Stomach smooth muscle (tissue), 2 donors: Measurements from ENCODE around the gene MDFIC.

Source experiments
- H3K27ac ChIP-seq: one replicate; pipeline ENCODE4 v1.7.0; 2013; ENCODE audit warnings: mild to moderate bottlenecking, low read length, inconsistent platforms
- H3K27me3 ChIP-seq, 2 donors: one replicate each; pipeline ENCODE4 v1.7.0; 2013; ENCODE audit warnings: low read length in 2 of 2; ENCODE audit not compliant: insufficient read depth in 2 of 2, control insufficient read depth in 1 of 2
- H3K36me3 ChIP-seq, 2 donors: one replicate each; pipeline ENCODE4 v1.7.0; 2013; ENCODE audit warnings: low read length in 2 of 2; ENCODE audit not compliant: control insufficient read depth in 2 of 2, insufficient read depth in 2 of 2
- H3K4me1 ChIP-seq: one replicate; pipeline ENCODE4 v1.7.0; 2013; ENCODE audit warnings: low read length; ENCODE audit not compliant: control insufficient read depth, insufficient read depth
- H3K4me3 ChIP-seq, 2 donors: one replicate each; pipeline ENCODE4 v1.7.0; 2013; ENCODE audit warnings: low read length in 2 of 2
- H3K9ac ChIP-seq, 2 donors: one replicate each; pipeline ENCODE4 v1.7.0; 2013; ENCODE audit warnings: low read length in 2 of 2, mild to moderate bottlenecking in 1 of 2
- H3K9me3 ChIP-seq, 2 donors: one replicate each; pipeline ENCODE4 v1.7.0; 2013; ENCODE audit warnings: low read length in 2 of 2; ENCODE audit not compliant: control insufficient read depth in 2 of 2
- donor health status: healthy.
- donor health status: Pancreatic carcinoma.

MDFIC gene

DNA sequence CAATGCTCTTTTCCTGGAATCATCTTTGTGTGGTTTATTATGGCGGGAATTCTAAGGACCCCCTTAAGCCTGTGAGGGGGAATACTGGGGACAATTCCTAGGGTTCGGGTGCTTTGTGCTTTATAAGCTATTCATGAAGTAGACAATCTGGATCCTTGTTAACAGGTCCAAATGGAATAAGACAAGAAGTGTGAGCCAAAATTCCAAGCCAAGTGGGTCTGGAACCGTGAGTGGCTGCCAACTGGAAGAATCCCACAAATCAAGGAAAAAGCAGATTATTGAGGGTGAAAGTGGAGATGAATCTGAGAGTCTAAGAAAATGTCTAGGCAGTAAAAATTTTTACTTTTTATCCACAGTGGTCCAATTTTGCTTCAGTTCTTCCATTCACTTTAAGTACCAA lies 136.8 kb downstream of the MDFIC start:
- Histone ChIP-seq H3K36me3 (no peaks in the 10 kb centered on the region), H3K27me3 (no peaks in the 10 kb centered on the region), H3K4me1 (no peaks in the 10 kb centered on the region), H3K9ac (no peak overlapping the region), H3K9me3 (no peaks in the 10 kb centered on the region), H3K4me3 (no peak overlapping the region), H3K27ac (no peak overlapping the region)

DNA sequence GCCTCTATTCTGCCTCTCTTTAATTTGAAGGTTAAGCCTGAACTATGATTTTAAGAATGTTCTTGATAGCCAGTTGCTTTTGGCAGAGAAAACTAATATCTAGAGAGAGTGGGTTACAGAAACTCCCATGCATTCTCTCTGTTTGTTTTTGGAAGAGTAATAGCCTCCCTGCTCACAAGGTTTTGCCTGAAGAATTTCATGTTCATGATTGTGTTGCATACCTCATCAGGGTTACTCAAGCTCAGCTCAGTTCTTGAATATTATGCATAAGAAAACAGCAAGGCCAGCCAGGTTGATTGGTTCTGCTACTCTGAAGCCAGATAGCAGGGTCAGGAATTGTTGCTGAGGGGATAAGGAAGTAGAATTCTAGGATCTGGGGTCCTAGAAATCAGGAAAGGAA lies 137.4 kb downstream of the MDFIC start:
- no peak overlapping the region for H3K4me3 ChIP-seq
- no peaks in the 10 kb centered on the region for H3K4me1 ChIP-seq
- no peak overlapping the region for H3K9ac ChIP-seq
- no peaks in the 10 kb centered on the region for H3K9me3 ChIP-seq
- H3K27ac ChIP-seq: no peak overlapping the region
- no peaks in the 10 kb centered on the region for H3K27me3 ChIP-seq
- H3K36me3 ChIP-seq: no peaks in the 10 kb centered on the region

DNA sequence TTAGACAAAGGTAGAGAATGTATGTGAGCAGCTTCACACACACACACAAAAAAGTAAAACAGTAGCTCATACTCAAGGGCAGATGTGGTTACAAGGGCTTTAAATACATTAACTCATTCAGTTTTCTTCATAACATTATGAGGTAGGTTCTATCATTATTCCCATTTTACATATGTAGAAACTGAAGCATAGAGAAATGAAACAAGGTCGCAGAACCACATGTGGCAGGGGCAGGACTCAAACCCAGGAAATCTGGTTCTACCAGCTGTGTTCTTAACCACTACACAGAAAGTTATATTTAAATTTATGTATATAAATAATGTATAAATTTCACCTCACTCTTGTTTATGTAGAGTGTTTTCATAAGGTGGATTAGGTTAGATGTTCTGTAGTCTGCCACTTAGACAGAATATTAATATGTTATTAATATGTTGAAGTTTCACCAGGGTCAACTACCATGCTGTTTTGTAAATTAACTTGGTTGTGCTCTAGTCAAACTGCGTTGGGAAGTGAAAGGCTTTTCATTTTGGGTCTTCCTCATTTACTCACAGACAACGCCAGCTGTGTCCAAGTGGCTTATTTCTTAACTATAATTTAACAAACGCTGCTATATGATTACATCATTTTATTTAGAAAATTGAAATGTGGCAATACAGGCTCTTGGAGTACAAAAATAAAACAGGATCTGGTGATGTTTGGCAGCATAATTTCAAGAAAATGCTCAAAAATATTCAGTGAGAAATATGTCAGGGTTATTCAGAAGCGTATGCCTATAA lies 138.4 kb downstream of the MDFIC start:
- no peak overlapping the region for H3K9ac ChIP-seq
- H3K9me3 ChIP-seq: no peaks in the 10 kb centered on the region
- H3K4me1 ChIP-seq: no peaks in the 10 kb centered on the region
- no peak overlapping the region for H3K27ac ChIP-seq
- H3K36me3 ChIP-seq: no peaks in the 10 kb centered on the region
- no peaks in the 10 kb centered on the region for H3K27me3 ChIP-seq
- H3K4me3 ChIP-seq: no peak overlapping the region

DNA sequence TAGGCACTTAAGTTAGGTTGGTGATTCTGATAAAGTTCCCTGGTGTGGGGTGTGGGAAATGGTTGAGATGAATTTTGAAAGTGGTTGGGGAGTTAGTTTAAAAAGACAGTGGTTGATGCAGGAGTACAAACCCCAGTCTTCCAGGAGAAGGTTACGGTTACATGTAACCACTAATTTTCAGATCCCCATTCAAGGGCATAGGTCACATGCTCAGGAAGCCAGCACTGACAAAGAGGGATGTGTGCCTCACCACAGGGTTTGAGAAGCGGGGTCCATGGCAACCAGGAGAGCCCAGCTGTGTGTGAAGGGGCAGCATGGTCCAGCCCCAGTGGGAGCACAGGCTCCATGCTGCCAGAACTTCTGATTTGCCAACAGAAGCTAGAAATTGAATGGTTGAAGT lies 144.2 kb downstream of the MDFIC start:
- H3K27me3 ChIP-seq: no peaks in the 10 kb centered on the region
- H3K9me3 ChIP-seq: no peaks in the 10 kb centered on the region
- no peak overlapping the region for H3K4me3 ChIP-seq
- no peak overlapping the region for H3K9ac ChIP-seq
- no peaks in the 10 kb centered on the region for H3K36me3 ChIP-seq
- no peak overlapping the region for H3K27ac ChIP-seq
- H3K4me1 ChIP-seq: no peaks in the 10 kb centered on the region

DNA sequence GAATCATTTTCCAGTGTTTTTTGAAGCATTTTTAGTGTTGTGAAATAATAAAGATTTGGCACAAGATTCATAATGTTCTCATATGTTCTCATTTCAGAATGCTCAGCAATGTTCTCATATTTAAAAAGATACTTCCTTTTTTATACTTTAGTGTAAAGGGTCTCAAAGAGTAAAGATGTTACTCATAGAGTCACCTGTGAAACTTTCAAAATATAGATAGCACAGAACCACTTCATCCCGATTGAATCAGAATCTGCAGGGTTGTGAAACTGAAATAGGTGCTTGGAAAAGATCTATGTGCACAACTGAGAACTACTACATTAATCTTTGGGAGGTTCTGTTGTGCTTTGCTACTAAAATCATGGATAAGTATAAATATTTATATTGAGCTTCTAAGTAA lies 144.7 kb downstream of the MDFIC start:
- H3K4me3 ChIP-seq: no peak overlapping the region
- H3K9ac ChIP-seq: no peak overlapping the region
- no peak overlapping the region for H3K27ac ChIP-seq
- H3K9me3 ChIP-seq: no peaks in the 10 kb centered on the region
- H3K4me1 ChIP-seq: no peaks in the 10 kb centered on the region
- H3K27me3 ChIP-seq: no peaks in the 10 kb centered on the region
- no peaks in the 10 kb centered on the region for H3K36me3 ChIP-seq

DNA sequence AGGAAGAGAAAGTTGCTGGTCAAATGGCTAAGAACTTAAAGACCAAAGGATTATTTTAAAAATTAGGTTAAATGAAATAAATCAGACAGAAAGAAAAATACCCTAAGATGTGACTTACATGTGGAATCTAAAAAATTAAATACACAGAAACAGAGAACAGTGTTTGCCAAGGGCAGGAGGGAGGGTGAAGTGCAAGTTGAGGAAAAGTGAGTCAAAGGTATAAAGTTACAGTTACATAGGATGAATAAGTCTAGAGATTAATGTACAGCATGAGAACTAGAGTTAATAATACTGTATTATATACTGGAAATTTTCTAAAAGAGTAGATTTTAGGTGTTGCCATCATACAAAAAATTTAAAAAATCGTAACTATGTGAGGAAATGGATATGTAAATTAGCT lies 146.3 kb downstream of the MDFIC start:
- Histone ChIP-seq H3K36me3 (no peaks in the 10 kb centered on the region), H3K9me3 (no peaks in the 10 kb centered on the region), H3K4me1 (no peaks in the 10 kb centered on the region), H3K9ac (no peak overlapping the region), H3K27me3 (no peaks in the 10 kb centered on the region), H3K4me3 (no peak overlapping the region), H3K27ac (no peak overlapping the region)
